ENCODE results near the gene TNFAIP8. TPM values are rescaled to one million over a fixed set of nuclear protein-coding genes. Genes with fewer than 3 reads are reported as not detected.

TNFAIP8 gene
- total RNA-seq, 1 experiment from 2014 or later, result 24.1 TPM

DNA sequence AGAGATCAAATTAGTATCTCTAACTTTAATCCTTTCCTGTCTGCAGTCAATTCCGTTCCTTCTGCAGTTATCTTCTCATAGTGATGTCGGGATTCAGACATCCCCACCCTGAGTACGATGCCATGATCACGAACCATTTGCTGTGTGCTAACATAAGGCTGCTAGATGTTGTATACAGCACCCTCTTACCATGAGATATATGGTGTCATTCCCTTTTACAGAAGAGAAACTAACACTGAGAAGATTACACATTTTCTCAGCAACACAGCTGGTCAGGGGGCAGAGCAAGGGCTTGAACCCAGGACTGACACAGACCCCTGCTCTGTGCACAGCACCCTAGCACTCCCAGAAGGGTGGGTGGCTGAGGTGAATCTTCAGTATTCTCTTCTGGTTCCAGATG, 49.6 kb downstream of the TNFAIP8 start (continued):
- TF ChIP-seq, protein P1, sequence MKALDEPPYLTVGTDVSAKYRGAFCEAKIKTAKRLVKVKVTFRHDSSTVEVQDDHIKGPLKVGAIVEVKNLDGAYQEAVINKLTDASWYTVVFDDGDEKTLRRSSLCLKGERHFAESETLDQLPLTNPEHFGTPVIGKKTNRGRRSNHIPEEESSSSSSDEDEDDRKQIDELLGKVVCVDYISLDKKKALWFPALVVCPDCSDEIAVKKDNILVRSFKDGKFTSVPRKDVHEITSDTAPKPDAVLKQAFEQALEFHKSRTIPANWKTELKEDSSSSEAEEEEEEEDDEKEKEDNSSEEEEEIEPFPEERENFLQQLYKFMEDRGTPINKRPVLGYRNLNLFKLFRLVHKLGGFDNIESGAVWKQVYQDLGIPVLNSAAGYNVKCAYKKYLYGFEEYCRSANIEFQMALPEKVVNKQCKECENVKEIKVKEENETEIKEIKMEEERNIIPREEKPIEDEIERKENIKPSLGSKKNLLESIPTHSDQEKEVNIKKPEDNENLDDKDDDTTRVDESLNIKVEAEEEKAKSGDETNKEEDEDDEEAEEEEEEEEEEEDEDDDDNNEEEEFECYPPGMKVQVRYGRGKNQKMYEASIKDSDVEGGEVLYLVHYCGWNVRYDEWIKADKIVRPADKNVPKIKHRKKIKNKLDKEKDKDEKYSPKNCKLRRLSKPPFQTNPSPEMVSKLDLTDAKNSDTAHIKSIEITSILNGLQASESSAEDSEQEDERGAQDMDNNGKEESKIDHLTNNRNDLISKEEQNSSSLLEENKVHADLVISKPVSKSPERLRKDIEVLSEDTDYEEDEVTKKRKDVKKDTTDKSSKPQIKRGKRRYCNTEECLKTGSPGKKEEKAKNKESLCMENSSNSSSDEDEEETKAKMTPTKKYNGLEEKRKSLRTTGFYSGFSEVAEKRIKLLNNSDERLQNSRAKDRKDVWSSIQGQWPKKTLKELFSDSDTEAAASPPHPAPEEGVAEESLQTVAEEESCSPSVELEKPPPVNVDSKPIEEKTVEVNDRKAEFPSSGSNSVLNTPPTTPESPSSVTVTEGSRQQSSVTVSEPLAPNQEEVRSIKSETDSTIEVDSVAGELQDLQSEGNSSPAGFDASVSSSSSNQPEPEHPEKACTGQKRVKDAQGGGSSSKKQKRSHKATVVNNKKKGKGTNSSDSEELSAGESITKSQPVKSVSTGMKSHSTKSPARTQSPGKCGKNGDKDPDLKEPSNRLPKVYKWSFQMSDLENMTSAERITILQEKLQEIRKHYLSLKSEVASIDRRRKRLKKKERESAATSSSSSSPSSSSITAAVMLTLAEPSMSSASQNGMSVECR (CRISPR knock-in tag; IDR thresholded peaks at IDR 0.05; ENCODE audit: borderline replicate concordance), result no peak
- TF ChIP-seq, protein P2, sequence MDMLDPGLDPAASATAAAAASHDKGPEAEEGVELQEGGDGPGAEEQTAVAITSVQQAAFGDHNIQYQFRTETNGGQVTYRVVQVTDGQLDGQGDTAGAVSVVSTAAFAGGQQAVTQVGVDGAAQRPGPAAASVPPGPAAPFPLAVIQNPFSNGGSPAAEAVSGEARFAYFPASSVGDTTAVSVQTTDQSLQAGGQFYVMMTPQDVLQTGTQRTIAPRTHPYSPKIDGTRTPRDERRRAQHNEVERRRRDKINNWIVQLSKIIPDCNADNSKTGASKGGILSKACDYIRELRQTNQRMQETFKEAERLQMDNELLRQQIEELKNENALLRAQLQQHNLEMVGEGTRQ (CRISPR knock-in tag; IDR thresholded peaks at IDR 0.05), result no peak
- TF ChIP-seq TEAD1 (CRISPR knock-in tag; IDR thresholded peaks at IDR 0.05), result no peak
- TF ChIP-seq EMX1 (CRISPR knock-in tag; IDR thresholded peaks at IDR 0.05), result no peak
- TF ChIP-seq, protein P3, sequence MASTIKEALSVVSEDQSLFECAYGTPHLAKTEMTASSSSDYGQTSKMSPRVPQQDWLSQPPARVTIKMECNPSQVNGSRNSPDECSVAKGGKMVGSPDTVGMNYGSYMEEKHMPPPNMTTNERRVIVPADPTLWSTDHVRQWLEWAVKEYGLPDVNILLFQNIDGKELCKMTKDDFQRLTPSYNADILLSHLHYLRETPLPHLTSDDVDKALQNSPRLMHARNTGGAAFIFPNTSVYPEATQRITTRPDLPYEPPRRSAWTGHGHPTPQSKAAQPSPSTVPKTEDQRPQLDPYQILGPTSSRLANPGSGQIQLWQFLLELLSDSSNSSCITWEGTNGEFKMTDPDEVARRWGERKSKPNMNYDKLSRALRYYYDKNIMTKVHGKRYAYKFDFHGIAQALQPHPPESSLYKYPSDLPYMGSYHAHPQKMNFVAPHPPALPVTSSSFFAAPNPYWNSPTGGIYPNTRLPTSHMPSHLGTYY (CRISPR knock-in tag; IDR thresholded peaks at IDR 0.05), result no peak
- no peak for TF ChIP-seq PRRX2 (CRISPR knock-in tag; IDR thresholded peaks at IDR 0.05)

DNA sequence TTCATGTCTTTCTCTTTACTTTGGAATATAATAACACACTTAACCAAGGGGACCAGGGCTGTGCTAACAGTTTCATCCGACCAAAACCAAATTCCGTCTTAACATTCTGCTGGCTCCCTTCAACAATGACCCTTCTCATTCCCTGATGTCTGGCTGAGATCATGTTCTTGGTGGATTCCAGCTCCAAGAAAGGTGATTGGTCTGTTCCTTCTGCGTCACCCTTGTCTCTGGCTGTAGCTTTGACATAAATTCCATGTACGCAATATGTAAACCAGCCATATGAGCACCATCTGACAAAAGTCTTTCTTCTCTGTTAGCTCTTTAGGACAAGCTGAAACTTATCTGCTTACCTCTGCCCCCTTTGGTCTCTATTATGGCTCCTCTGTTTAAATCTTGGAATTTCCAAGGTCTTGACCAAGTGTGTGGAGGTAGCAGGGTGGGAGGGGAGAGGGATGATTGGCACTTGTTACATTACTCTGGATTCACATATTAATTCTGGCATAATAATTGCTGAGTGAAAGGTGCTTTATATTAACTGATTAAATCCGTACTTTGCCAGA, 50.8 kb downstream of the TNFAIP8 start:
- ChIA-PET CTCF (no interaction called here), POLR2A (no interaction called here)
- Mint-ChIP-seq H3K4me1 (peaks cover 46% of the 10 kb centered on the region), H3K27me3 (ENCODE audit: low read depth) (no peaks in the 10 kb centered on the region), H3K36me3 (no peaks in the 10 kb centered on the region), H3K9me3 (peaks cover 4% of the 10 kb centered on the region; the same call in 1 of the 2 replicates), H3K4me3 (no peak overlapping the region), H3K27ac (no peak overlapping the region)
- DNase-seq (ENCODE audit: low spot score) (no peak), ATAC-seq (no peak)
- TF ChIP-seq, protein P4, sequence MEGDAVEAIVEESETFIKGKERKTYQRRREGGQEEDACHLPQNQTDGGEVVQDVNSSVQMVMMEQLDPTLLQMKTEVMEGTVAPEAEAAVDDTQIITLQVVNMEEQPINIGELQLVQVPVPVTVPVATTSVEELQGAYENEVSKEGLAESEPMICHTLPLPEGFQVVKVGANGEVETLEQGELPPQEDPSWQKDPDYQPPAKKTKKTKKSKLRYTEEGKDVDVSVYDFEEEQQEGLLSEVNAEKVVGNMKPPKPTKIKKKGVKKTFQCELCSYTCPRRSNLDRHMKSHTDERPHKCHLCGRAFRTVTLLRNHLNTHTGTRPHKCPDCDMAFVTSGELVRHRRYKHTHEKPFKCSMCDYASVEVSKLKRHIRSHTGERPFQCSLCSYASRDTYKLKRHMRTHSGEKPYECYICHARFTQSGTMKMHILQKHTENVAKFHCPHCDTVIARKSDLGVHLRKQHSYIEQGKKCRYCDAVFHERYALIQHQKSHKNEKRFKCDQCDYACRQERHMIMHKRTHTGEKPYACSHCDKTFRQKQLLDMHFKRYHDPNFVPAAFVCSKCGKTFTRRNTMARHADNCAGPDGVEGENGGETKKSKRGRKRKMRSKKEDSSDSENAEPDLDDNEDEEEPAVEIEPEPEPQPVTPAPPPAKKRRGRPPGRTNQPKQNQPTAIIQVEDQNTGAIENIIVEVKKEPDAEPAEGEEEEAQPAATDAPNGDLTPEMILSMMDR (IDR thresholded peaks at IDR 0.05), result no peak
- TF ChIP-seq SP1 (CRISPR knock-in tag; conservative IDR thresholded peaks at IDR 0.05), result no peak
- TF ChIP-seq, protein P5, sequence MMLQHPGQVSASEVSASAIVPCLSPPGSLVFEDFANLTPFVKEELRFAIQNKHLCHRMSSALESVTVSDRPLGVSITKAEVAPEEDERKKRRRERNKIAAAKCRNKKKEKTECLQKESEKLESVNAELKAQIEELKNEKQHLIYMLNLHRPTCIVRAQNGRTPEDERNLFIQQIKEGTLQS (CRISPR knock-in tag; conservative IDR thresholded peaks at IDR 0.05), result no peak
- no peak for TF ChIP-seq ZNF416 (CRISPR knock-in tag; IDR thresholded peaks at IDR 0.05)
- TF ChIP-seq, protein P6, sequence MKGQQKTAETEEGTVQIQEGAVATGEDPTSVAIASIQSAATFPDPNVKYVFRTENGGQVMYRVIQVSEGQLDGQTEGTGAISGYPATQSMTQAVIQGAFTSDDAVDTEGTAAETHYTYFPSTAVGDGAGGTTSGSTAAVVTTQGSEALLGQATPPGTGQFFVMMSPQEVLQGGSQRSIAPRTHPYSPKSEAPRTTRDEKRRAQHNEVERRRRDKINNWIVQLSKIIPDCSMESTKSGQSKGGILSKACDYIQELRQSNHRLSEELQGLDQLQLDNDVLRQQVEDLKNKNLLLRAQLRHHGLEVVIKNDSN (CRISPR knock-in tag; IDR thresholded peaks at IDR 0.05), result no peak
- no peak for TF ChIP-seq CBFB (CRISPR knock-in tag; IDR thresholded peaks at IDR 0.05; ENCODE audit: low read depth)
- TF ChIP-seq, protein P7, sequence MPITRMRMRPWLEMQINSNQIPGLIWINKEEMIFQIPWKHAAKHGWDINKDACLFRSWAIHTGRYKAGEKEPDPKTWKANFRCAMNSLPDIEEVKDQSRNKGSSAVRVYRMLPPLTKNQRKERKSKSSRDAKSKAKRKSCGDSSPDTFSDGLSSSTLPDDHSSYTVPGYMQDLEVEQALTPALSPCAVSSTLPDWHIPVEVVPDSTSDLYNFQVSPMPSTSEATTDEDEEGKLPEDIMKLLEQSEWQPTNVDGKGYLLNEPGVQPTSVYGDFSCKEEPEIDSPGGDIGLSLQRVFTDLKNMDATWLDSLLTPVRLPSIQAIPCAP (CRISPR knock-in tag; IDR thresholded peaks at IDR 0.05), result no peak
- no peak for TF ChIP-seq NFYB (CRISPR knock-in tag; conservative IDR thresholded peaks at IDR 0.05; ENCODE audit: low read depth)
- TF ChIP-seq, protein P8, sequence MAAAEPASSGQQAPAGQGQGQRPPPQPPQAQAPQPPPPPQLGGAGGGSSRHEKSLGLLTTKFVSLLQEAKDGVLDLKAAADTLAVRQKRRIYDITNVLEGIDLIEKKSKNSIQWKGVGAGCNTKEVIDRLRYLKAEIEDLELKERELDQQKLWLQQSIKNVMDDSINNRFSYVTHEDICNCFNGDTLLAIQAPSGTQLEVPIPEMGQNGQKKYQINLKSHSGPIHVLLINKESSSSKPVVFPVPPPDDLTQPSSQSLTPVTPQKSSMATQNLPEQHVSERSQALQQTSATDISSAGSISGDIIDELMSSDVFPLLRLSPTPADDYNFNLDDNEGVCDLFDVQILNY (CRISPR knock-in tag; IDR thresholded peaks at IDR 0.05), result no peak
- TF ChIP-seq ELF4 (CRISPR knock-in tag; IDR thresholded peaks at IDR 0.05; ENCODE audit: low read depth), result no peak
- TF ChIP-seq NR2C2 (CRISPR knock-in tag; IDR thresholded peaks at IDR 0.05), result no peak
- no peak for TF ChIP-seq ZNF263 (CRISPR knock-in tag; IDR thresholded peaks at IDR 0.05; ENCODE audit: low read depth)
- TF ChIP-seq, protein P9, sequence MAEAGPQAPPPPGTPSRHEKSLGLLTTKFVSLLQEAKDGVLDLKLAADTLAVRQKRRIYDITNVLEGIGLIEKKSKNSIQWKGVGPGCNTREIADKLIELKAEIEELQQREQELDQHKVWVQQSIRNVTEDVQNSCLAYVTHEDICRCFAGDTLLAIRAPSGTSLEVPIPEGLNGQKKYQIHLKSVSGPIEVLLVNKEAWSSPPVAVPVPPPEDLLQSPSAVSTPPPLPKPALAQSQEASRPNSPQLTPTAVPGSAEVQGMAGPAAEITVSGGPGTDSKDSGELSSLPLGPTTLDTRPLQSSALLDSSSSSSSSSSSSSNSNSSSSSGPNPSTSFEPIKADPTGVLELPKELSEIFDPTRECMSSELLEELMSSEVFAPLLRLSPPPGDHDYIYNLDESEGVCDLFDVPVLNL (CRISPR knock-in tag; IDR thresholded peaks at IDR 0.05; ENCODE audit: borderline replicate concordance, low read depth), result no peak
- TF ChIP-seq, protein P10, sequence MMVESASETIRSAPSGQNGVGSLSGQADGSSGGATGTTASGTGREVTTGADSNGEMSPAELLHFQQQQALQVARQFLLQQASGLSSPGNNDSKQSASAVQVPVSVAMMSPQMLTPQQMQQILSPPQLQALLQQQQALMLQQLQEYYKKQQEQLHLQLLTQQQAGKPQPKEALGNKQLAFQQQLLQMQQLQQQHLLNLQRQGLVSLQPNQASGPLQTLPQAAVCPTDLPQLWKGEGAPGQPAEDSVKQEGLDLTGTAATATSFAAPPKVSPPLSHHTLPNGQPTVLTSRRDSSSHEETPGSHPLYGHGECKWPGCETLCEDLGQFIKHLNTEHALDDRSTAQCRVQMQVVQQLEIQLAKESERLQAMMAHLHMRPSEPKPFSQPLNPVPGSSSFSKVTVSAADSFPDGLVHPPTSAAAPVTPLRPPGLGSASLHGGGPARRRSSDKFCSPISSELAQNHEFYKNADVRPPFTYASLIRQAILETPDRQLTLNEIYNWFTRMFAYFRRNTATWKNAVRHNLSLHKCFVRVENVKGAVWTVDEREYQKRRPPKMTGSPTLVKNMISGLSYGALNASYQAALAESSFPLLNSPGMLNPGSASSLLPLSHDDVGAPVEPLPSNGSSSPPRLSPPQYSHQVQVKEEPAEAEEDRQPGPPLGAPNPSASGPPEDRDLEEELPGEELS (CRISPR knock-in tag; IDR thresholded peaks at IDR 0.05), result no peak
- TF ChIP-seq GRHL2 (CRISPR knock-in tag; IDR thresholded peaks at IDR 0.05; ENCODE audit: insufficient replicate concordance, severe bottlenecking), result no peak

Data from WTC11 (cell line).